ENCODE data around the gene SEMA6A. TPM values are rescaled to one million over a fixed set of nuclear protein-coding genes. Genes with fewer than 3 reads are reported as not detected.

The SEMA6A gene
- total and polyA plus RNA-seq, 10 of the 15 experiments (the other 5 are each of a cell fraction or from before 2014, with no cell fraction given) = 0.16 to 10.2 (median 1.1) TPM

GRCh38 chr5:116614603-116614920 lies 39.9 kb upstream of the SEMA6A start:
- Histone ChIP-seq H3K27ac (ENCODE audit: control insufficient read depth, insufficient read depth) (no peak overlapping the region), H3K4me2 (ENCODE audit: control insufficient read depth, insufficient read depth) (no peak overlapping the region), H3K79me2 (ENCODE audit: control insufficient read depth, insufficient read depth, low read length) (no peaks in the 10 kb centered on the region), H3K4me1 (ENCODE audit: control insufficient read depth, insufficient read depth, low read length) (peaks cover 17% of the 10 kb centered on the region), H3K4me3 (no peak overlapping the region), H3K36me3 (ENCODE audit: control insufficient read depth in 2 of 2, insufficient read depth in 2 of 2, low read length in 1 of 2) (no peaks in the 10 kb centered on the region), H3K9ac (ENCODE audit: control insufficient read depth, insufficient read depth, low read length) (no peak overlapping the region), H3K9me3 (replicated peaks; ENCODE audit: control insufficient read depth, insufficient read depth, low read length) (no peaks in the 10 kb centered on the region; the same call in 2 of the 3 replicates), H3K27me3 (replicated peaks in 1 of 2; ENCODE audit: control insufficient read depth in 2 of 2, insufficient read depth in 2 of 2, low read length in 1 of 2) (no peaks in the 10 kb centered on the region), H4K20me1 (ENCODE audit: control insufficient read depth, insufficient read depth) (no peaks in the 10 kb centered on the region), H2AFZ (ENCODE audit: control insufficient read depth, low read depth, low read length) (no peak overlapping the region)
- TF ChIP-seq HDAC2 (IDR thresholded peaks at IDR 0.05) (no peak), ZBED1 (IDR thresholded peaks at IDR 0.05; ENCODE audit: borderline replicate concordance) (no peak), SPI1 (IDR thresholded peaks at IDR 0.05; ENCODE audit: borderline replicate concordance, insufficient read depth, low read depth, low read length) (no peak), CBX3 (IDR thresholded peaks at IDR 0.05; ENCODE audit: borderline replicate concordance, low read depth) (no peak), KLF5 (IDR thresholded peaks at IDR 0.05; ENCODE audit: partially characterized antibody) (no peak), RCOR1 (conservative IDR thresholded peaks at IDR 0.05; ENCODE audit: low read depth, low read length) (no peak), JUNB (IDR thresholded peaks at IDR 0.05) (no peak), ZBTB4 (CRISPR knock-in tag; IDR thresholded peaks at IDR 0.05) (no peak), CEBPB (IDR thresholded peaks at IDR 0.05; ENCODE audit: borderline replicate concordance in 1 of 2, low read depth in 2 of 2, low read length in 2 of 2) (no peak), SRF (IDR thresholded peaks at IDR 0.05; ENCODE audit: low read depth in 2 of 2, low read length in 2 of 2) (no peak), ZNF384 (IDR thresholded peaks at IDR 0.05; ENCODE audit: borderline replicate concordance, low read depth, low read length) (no peak), ZNF687 (IDR thresholded peaks at IDR 0.05) (no peak), SMAD5 (IDR thresholded peaks at IDR 0.05; ENCODE audit: low read depth) (no peak), NR2F1 (conservative IDR thresholded peaks at IDR 0.05) (no peak)
- ChIA-PET POLR2A (interaction anchor here (0.6 to 4.2 kb wide), 7 partner anchors 13 to 240 kb away, joined by 3 to 40 read pairs (median 4); no protein-coding TSS in a partner anchor), CTCF (interaction anchor here (0.6 to 4.1 kb wide), 11 partner anchors 9 to 81 kb away, joined by 3 to 19 read pairs (median 5); no protein-coding TSS in a partner anchor), RAD21 (ENCODE audit: unreplicated experiment) (interaction anchor here (0.7 to 6.2 kb wide), 14 partner anchors 10 to 150 kb away, joined by 3 to 89 read pairs (median 10); partner anchors contain the start of gene SEMA6A), SMC1A (ENCODE audit: uncharacterized antibody, unreplicated experiment) (interaction anchor here (0.6 to 14.2 kb wide), 23 partner anchors 8 to 270 kb away, joined by 3 to 110 read pairs (median 6); partner anchors contain the start of gene SEMA6A)
- intact Hi-C loops (cut with micrococcal nuclease; ENCODE audit: unreplicated experiment) = loop anchor here (1.0 to 2.0 kb wide), 2 partner anchors 37 to 38 kb away; no protein-coding TSS in a partner anchor
- in situ Hi-C loops (cut with MboI) = no loop called here
- WGBS (ENCODE audit: insufficient coverage, insufficient replicate concordance, low lambda C conversion rate, missing lambda C conversion rate) = 94% methylated on average over 5 of the region's 5 CpGs
- FAIRE-seq (no peak), ATAC-seq (no peak), DNase-seq (ENCODE audit: low read depth, low spot score) (no peak)
- BruUV-seq (replicated peaks) = no TSS peak
